ENCODE measurements around the gene FADS2.

The FADS2 gene

DNA sequence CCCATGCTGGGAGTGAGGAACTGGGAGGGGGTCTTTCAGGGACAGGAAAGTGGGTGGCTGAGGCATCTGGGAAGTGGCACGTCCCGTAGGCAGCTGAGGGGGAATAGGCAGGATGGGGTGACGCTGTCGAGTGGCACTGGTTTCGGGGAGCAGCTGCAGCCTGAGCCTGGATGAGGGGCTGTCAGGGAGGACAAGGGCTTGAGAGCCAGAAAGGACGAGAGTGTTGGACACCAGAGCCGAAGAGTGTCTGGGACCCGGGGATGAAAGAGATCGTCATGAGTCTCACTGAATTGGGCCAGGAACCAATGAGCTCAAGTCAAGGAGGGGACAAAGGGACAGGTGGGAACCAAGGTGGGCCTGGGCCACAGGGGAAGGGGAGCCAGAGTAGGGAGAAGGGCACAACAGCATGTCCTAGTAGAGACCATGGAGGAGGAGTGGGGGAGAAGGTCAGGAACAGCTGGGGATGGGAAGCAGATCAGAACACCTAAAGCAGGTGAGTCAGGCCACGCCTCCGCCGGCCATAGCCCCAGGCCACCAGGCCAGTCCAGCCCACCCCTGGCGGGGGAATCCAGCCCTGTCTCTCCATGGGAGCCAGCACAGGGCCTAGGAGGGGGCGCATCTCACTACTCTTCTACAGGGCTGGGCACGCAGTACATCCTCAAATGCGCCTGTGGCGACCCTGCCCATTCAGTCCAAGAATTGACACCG is 85.0 kb downstream of the FADS2 start:
- DNase-seq (ENCODE audit: extremely low spot score, insufficient read length, low read depth) (no peak), FAIRE-seq (no peak)

- DNase-seq (ENCODE audit: extremely low spot score, insufficient read length, low read depth): no peak
- no peak for FAIRE-seq
These were observed 85.7 kb downstream of the FADS2 start for GRCh38 chr11:61913699-61914395.

- FAIRE-seq (no peak), DNase-seq (ENCODE audit: extremely low spot score, insufficient read length, low read depth) (no peak)
These were observed 86.5 kb downstream of the FADS2 start for GRCh38 chr11:61914471-61915171.

- DNase-seq (ENCODE audit: extremely low spot score, insufficient read length, low read depth) (no peak), FAIRE-seq (no peak)
These were observed 88.7 kb downstream of the FADS2 start for GRCh38 chr11:61916737-61917333.

Data from GM18507 (cell line).